ENCODE data around the gene ASTN2.

DNA sequence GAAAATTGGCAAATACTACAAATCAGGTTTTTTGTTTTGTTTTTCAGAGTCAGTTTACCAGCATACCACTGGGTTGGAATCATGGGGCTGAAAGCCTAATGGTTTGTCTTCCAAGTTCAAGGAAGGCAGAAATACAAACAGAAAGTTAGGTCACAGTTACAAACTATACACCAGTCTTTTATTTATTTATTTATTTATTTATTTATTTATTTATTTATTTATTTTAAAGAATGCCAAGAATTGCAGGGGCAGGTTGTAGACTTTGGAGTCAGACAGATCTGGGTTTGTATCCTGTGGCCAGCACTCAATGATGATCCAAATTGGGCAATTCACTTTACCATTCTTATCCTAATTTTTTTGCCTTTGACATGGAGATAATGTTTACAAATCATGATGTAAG, 353.9 kb downstream of the ASTN2 start:
- TF ChIP-seq, protein P1, sequence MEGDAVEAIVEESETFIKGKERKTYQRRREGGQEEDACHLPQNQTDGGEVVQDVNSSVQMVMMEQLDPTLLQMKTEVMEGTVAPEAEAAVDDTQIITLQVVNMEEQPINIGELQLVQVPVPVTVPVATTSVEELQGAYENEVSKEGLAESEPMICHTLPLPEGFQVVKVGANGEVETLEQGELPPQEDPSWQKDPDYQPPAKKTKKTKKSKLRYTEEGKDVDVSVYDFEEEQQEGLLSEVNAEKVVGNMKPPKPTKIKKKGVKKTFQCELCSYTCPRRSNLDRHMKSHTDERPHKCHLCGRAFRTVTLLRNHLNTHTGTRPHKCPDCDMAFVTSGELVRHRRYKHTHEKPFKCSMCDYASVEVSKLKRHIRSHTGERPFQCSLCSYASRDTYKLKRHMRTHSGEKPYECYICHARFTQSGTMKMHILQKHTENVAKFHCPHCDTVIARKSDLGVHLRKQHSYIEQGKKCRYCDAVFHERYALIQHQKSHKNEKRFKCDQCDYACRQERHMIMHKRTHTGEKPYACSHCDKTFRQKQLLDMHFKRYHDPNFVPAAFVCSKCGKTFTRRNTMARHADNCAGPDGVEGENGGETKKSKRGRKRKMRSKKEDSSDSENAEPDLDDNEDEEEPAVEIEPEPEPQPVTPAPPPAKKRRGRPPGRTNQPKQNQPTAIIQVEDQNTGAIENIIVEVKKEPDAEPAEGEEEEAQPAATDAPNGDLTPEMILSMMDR (IDR thresholded peaks at IDR 0.05 in 8 of 11, conservative IDR thresholded peaks at IDR 0.05 in 3 of 11), result no peak
- TF ChIP-seq POLR2AphosphoS5 (IDR thresholded peaks at IDR 0.05), result no peak

Data from spleen (tissue), 7 donors.